ENCODE measurements around the gene ACSBG1.

The ACSBG1 gene

GRCh38 chr15:78146425-78147154, 87.8 kb downstream of the ACSBG1 start:
- Histone ChIP-seq H3K9me3 (replicated peaks in 1 of 2; ENCODE audit: control insufficient read depth in 2 of 2, insufficient read depth in 1 of 2, low read depth in 1 of 2, low read length in 2 of 2) (no peaks in the 10 kb centered on the region), H3K27ac (replicated peaks; ENCODE audit: low read length) (no peak overlapping the region), H4K8ac (ENCODE audit: low read depth, low read length) (no peak overlapping the region), H2BK12ac (ENCODE audit: low read length) (no peak overlapping the region), H3K23ac (ENCODE audit: low read depth, low read length, poor library complexity) (no peak overlapping the region), H3K4ac (ENCODE audit: low read length) (no peak overlapping the region), H3K4me3 (ENCODE audit: low read length in 2 of 2) (no peak overlapping the region), H3K18ac (ENCODE audit: low read length) (no peak overlapping the region), H3K4me1 (ENCODE audit: control insufficient read depth in 2 of 2, insufficient read depth in 1 of 2, low read depth in 1 of 2, low read length in 2 of 2) (peaks cover 3 to 6% of the 10 kb centered on the region in 2 donors), H3K14ac (ENCODE audit: low read length) (no peak overlapping the region), H3K79me1 (ENCODE audit: low read depth, low read length) (no peaks in the 10 kb centered on the region), H4K91ac (ENCODE audit: low read depth, low read length, poor library complexity) (no peak overlapping the region), H2BK15ac (ENCODE audit: low read length) (no peak overlapping the region), H2AFZ (ENCODE audit: low read length) (no peak overlapping the region), H3K4me2 (ENCODE audit: insufficient read depth, low read length, poor library complexity, severe bottlenecking) (no peak overlapping the region), H2BK120ac (ENCODE audit: low read depth, low read length) (no peak overlapping the region), H3K9ac (ENCODE audit: low read depth, low read length, poor library complexity) (no peak overlapping the region), H3K27me3 (ENCODE audit: control insufficient read depth in 3 of 3, insufficient read depth in 3 of 3, low read depth in 1 of 3, low read length in 3 of 3) (peaks cover 0 to 10% (median 0%) of the 10 kb centered on the region in 3 experiments), H3K36me3 (replicated peaks in 1 of 2; ENCODE audit: control insufficient read depth in 2 of 2, insufficient read depth in 2 of 2, low read length in 2 of 2) (no peaks in the 10 kb centered on the region), H2BK5ac (ENCODE audit: low read length) (no peak overlapping the region), H2AK5ac (ENCODE audit: low read depth, low read length) (no peak overlapping the region)
- no CpG with 5 or more reads among the region's 4 CpGs for WGBS, 2 donors (ENCODE audit: extremely low coverage in 2 of 2, insufficient read length in 2 of 2, insufficient replicate concordance in 1 of 2)
- DNase-seq (ENCODE audit: low spot score), result no peak

DNA sequence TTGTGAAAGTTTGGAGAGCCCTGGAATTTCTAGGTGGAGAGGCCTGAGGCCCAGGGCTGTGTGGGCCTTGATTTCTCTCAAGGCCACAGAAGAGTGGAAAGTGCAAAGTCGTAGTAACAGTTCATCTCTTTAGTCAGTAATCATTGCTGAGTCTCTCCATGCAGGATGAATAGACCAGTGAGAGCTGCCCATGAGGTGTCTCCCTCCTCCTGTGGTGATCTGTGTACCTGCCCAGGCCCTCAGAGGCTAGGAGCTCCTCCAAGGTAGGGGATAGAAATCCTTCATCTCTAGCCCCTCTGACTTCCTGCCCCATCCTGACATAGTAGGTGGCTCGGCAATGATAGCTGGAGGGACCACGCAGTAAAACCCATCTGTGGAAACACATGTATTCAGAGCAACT, 92.0 kb downstream of the ACSBG1 start:
- H3K4me2 ChIP-seq (ENCODE audit: insufficient read depth, low read length, poor library complexity, severe bottlenecking), result no peak overlapping the region
- H3K36me3 ChIP-seq (replicated peaks in 1 of 2; ENCODE audit: control insufficient read depth in 2 of 2, insufficient read depth in 2 of 2, low read length in 2 of 2), result no peaks in the 10 kb centered on the region
- WGBS, 2 donors (ENCODE audit: extremely low coverage in 2 of 2, insufficient read length in 2 of 2, insufficient replicate concordance in 1 of 2), result no CpG with 5 or more reads among the region's 3 CpGs
- H2AFZ ChIP-seq (ENCODE audit: low read length), result no peak overlapping the region
- H3K9ac ChIP-seq (ENCODE audit: low read depth, low read length, poor library complexity), result no peak overlapping the region
- no peaks in the 10 kb centered on the region for H3K9me3 ChIP-seq (replicated peaks in 1 of 2; ENCODE audit: control insufficient read depth in 2 of 2, insufficient read depth in 1 of 2, low read depth in 1 of 2, low read length in 2 of 2)
- H2BK120ac ChIP-seq (ENCODE audit: low read depth, low read length), result no peak overlapping the region
- H2BK12ac ChIP-seq (ENCODE audit: low read length), result no peak overlapping the region
- no peak overlapping the region for H3K4ac ChIP-seq (ENCODE audit: low read length)
- H4K8ac ChIP-seq (ENCODE audit: low read depth, low read length), result no peak overlapping the region
- no peak overlapping the region for H2BK5ac ChIP-seq (ENCODE audit: low read length)
- H3K23ac ChIP-seq (ENCODE audit: low read depth, low read length, poor library complexity), result no peak overlapping the region
- no peaks in the 10 kb centered on the region for H3K27me3 ChIP-seq (ENCODE audit: control insufficient read depth in 3 of 3, insufficient read depth in 3 of 3, low read depth in 1 of 3, low read length in 3 of 3)
- H3K18ac ChIP-seq (ENCODE audit: low read length), result no peak overlapping the region
- no peak for DNase-seq (ENCODE audit: low spot score)
- H3K79me1 ChIP-seq (ENCODE audit: low read depth, low read length), result no peaks in the 10 kb centered on the region
- no peak overlapping the region for H3K4me3 ChIP-seq (ENCODE audit: low read length in 2 of 2)
- H3K4me1 ChIP-seq (ENCODE audit: control insufficient read depth in 2 of 2, insufficient read depth in 1 of 2, low read depth in 1 of 2, low read length in 2 of 2), result no peaks in the 10 kb centered on the region
- H2AK5ac ChIP-seq (ENCODE audit: low read depth, low read length), result no peak overlapping the region
- H3K14ac ChIP-seq (ENCODE audit: low read length), result no peak overlapping the region
- no peak overlapping the region for H3K27ac ChIP-seq (replicated peaks; ENCODE audit: low read length)
- no peak overlapping the region for H2BK15ac ChIP-seq (ENCODE audit: low read length)
- H4K91ac ChIP-seq (ENCODE audit: low read depth, low read length, poor library complexity), result no peak overlapping the region

GRCh38 chr15:78140292-78140691, 94.1 kb downstream of the ACSBG1 start:
- H3K27me3 ChIP-seq (ENCODE audit: control insufficient read depth in 3 of 3, insufficient read depth in 3 of 3, low read depth in 1 of 3, low read length in 3 of 3), result no peaks in the 10 kb centered on the region
- no peak overlapping the region for H2BK12ac ChIP-seq (ENCODE audit: low read length)
- H2BK15ac ChIP-seq (ENCODE audit: low read length), result no peak overlapping the region
- no peaks in the 10 kb centered on the region for H3K4me1 ChIP-seq (ENCODE audit: control insufficient read depth in 2 of 2, insufficient read depth in 1 of 2, low read depth in 1 of 2, low read length in 2 of 2)
- H4K91ac ChIP-seq (ENCODE audit: low read depth, low read length, poor library complexity), result no peak overlapping the region
- H3K4ac ChIP-seq (ENCODE audit: low read length), result no peak overlapping the region
- H3K4me2 ChIP-seq (ENCODE audit: insufficient read depth, low read length, poor library complexity, severe bottlenecking), result no peak overlapping the region
- no peaks in the 10 kb centered on the region for H3K9me3 ChIP-seq (replicated peaks in 1 of 2; ENCODE audit: control insufficient read depth in 2 of 2, insufficient read depth in 1 of 2, low read depth in 1 of 2, low read length in 2 of 2)
- no peak overlapping the region for H3K27ac ChIP-seq (replicated peaks; ENCODE audit: low read length)
- H3K18ac ChIP-seq (ENCODE audit: low read length), result no peak overlapping the region
- no peak overlapping the region for H2AFZ ChIP-seq (ENCODE audit: low read length)
- no peak overlapping the region for H3K4me3 ChIP-seq (ENCODE audit: low read length in 2 of 2)
- no peak overlapping the region for H4K8ac ChIP-seq (ENCODE audit: low read depth, low read length)
- no peak overlapping the region for H2AK5ac ChIP-seq (ENCODE audit: low read depth, low read length)
- H3K9ac ChIP-seq (ENCODE audit: low read depth, low read length, poor library complexity), result no peak overlapping the region
- H3K23ac ChIP-seq (ENCODE audit: low read depth, low read length, poor library complexity), result no peak overlapping the region
- H3K36me3 ChIP-seq (replicated peaks in 1 of 2; ENCODE audit: control insufficient read depth in 2 of 2, insufficient read depth in 2 of 2, low read length in 2 of 2), result no peaks in the 10 kb centered on the region
- no peaks in the 10 kb centered on the region for H3K79me1 ChIP-seq (ENCODE audit: low read depth, low read length)
- no peak for DNase-seq (ENCODE audit: low spot score)
- H2BK120ac ChIP-seq (ENCODE audit: low read depth, low read length), result no peak overlapping the region
- H3K14ac ChIP-seq (ENCODE audit: low read length), result no peak overlapping the region
- no peak overlapping the region for H2BK5ac ChIP-seq (ENCODE audit: low read length)

GRCh38 chr15:78139578-78139977, 94.8 kb downstream of the ACSBG1 start:
- H3K27ac ChIP-seq (replicated peaks; ENCODE audit: low read length), result no peak overlapping the region
- no peaks in the 10 kb centered on the region for H3K9me3 ChIP-seq (replicated peaks in 1 of 2; ENCODE audit: control insufficient read depth in 2 of 2, insufficient read depth in 1 of 2, low read depth in 1 of 2, low read length in 2 of 2)

More at GRCh38 chr15:78139578-78139977, 94.8 kb downstream of the ACSBG1 start:
- Histone ChIP-seq H2AK5ac (ENCODE audit: low read depth, low read length) (no peak overlapping the region), H2BK12ac (ENCODE audit: low read length) (no peak overlapping the region), H3K4me2 (ENCODE audit: insufficient read depth, low read length, poor library complexity, severe bottlenecking) (no peak overlapping the region), H2BK15ac (ENCODE audit: low read length) (no peak overlapping the region), H4K91ac (ENCODE audit: low read depth, low read length, poor library complexity) (no peak overlapping the region), H3K36me3 (replicated peaks in 1 of 2; ENCODE audit: control insufficient read depth in 2 of 2, insufficient read depth in 2 of 2, low read length in 2 of 2) (no peaks in the 10 kb centered on the region), H2BK5ac (ENCODE audit: low read length) (no peak overlapping the region), H3K18ac (ENCODE audit: low read length) (no peak overlapping the region), H2AFZ (ENCODE audit: low read length) (no peak overlapping the region), H4K8ac (ENCODE audit: low read depth, low read length) (no peak overlapping the region), H3K23ac (ENCODE audit: low read depth, low read length, poor library complexity) (no peak overlapping the region), H3K14ac (ENCODE audit: low read length) (no peak overlapping the region), H3K9ac (ENCODE audit: low read depth, low read length, poor library complexity) (no peak overlapping the region), H3K27me3 (ENCODE audit: control insufficient read depth in 3 of 3, insufficient read depth in 3 of 3, low read depth in 1 of 3, low read length in 3 of 3) (no peaks in the 10 kb centered on the region), H2BK120ac (ENCODE audit: low read depth, low read length) (no peak overlapping the region), H3K79me1 (ENCODE audit: low read depth, low read length) (no peaks in the 10 kb centered on the region), H3K4ac (ENCODE audit: low read length) (no peak overlapping the region), H3K4me3 (ENCODE audit: low read length in 2 of 2) (no peak overlapping the region), H3K4me1 (ENCODE audit: control insufficient read depth in 2 of 2, insufficient read depth in 1 of 2, low read depth in 1 of 2, low read length in 2 of 2) (no peaks in the 10 kb centered on the region)
- WGBS, 2 donors (ENCODE audit: extremely low coverage in 2 of 2, insufficient read length in 2 of 2, insufficient replicate concordance in 1 of 2), result no CpG with 5 or more reads among the region's 5 CpGs
- DNase-seq (ENCODE audit: low spot score), result no peak

Data from neuronal stem cell (in vitro differentiated cells).